Activated T-cell treated with anti-CD3 and anti-CD28 coated beads for 4 hours (primary cell): Measurements from ENCODE around the gene ATXN1.

ENCODE experiments used
- DNase-seq: peaks from one replicate; pipeline ENCODE4 v3.0.0-alpha.2; 2020

The ATXN1 gene

GRCh38 chr6:16670617-16671051, 90.6 kb downstream of the ATXN1 start:
- DNase-seq = no peak

GRCh38 chr6:16670183-16670582, 91.1 kb downstream of the ATXN1 start:
- no peak for DNase-seq

- peak; percentile 65 for DNase-seq
Observed at GRCh38 chr6:16669227-16669626, 92.0 kb downstream of the ATXN1 start.

GRCh38 chr6:16667509-16667908, 93.8 kb downstream of the ATXN1 start:
- DNase-seq = no peak

- DNase-seq = no peak
Observed at GRCh38 chr6:16665992-16666391, 95.3 kb downstream of the ATXN1 start.

GRCh38 chr6:16665182-16665581, 96.1 kb downstream of the ATXN1 start:
- no peak for DNase-seq

- DNase-seq = no peak
Observed at GRCh38 chr6:16663901-16664300, 97.4 kb downstream of the ATXN1 start.

- no peak for DNase-seq
Observed at GRCh38 chr6:16660157-16660497, 101.1 kb downstream of the ATXN1 start.

GRCh38 chr6:16659466-16660156, 101.6 kb downstream of the ATXN1 start:
- no peak for DNase-seq

- no peak for DNase-seq
Observed at GRCh38 chr6:16658348-16659034, 102.8 kb downstream of the ATXN1 start.

GRCh38 chr6:16657768-16658167, 103.5 kb downstream of the ATXN1 start:
- no peak for DNase-seq

GRCh38 chr6:16656451-16656850, 104.8 kb downstream of the ATXN1 start:
- no peak for DNase-seq

GRCh38 chr6:16654701-16655100, 106.6 kb downstream of the ATXN1 start:
- DNase-seq = no peak

- no peak for DNase-seq
Observed at GRCh38 chr6:16653226-16653625, 108.0 kb downstream of the ATXN1 start.

- no peak for DNase-seq
Observed at GRCh38 chr6:16651871-16652270, 109.4 kb downstream of the ATXN1 start.

- DNase-seq = no peak
Observed at GRCh38 chr6:16649890-16650289, 111.4 kb downstream of the ATXN1 start.

- DNase-seq = no peak
Observed at GRCh38 chr6:16649241-16649640, 112.0 kb downstream of the ATXN1 start.

- no peak for DNase-seq
Observed at GRCh38 chr6:16648003-16648402, 113.3 kb downstream of the ATXN1 start.

GRCh38 chr6:16647422-16647821, 113.8 kb downstream of the ATXN1 start:
- DNase-seq = no peak

- no peak for DNase-seq
Observed at GRCh38 chr6:16644540-16645250, 116.6 kb downstream of the ATXN1 start.

- DNase-seq = no peak
Observed at GRCh38 chr6:16639684-16640480, 121.4 kb downstream of the ATXN1 start.

- no peak for DNase-seq
Observed at GRCh38 chr6:16637635-16638034, 123.6 kb downstream of the ATXN1 start.
